COLO668 (cell line): Measurements from ENCODE around the gene MACROH2A1.

ENCODE experiments used
- DNase-seq: peaks from one replicate; lab custom pipeline; 2025; ENCODE audit not compliant: unreplicated experiment; lab: John Stamatoyannopoulos, UW

Gene MACROH2A1

DNA sequence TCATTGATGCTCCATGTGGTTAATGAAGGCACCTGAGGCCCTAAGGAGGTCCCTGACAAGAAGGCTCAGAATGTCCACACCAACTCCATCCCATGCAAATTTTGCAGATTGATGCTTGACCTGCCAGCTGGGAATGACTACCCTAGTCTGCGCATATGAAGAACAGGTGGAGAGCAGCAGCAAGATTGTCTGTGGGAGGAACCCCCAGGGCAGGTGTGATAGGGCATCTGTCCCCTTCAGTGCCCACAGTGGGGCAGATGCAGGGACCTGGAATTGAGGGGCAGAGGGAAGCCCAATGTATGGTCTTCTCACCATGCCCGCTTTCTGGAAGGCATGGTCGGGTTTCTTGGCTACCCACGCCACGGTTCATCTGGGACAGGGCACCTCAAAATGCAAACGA, 79.6 kb downstream of the MACROH2A1 start:
- no peak for DNase-seq

DNA sequence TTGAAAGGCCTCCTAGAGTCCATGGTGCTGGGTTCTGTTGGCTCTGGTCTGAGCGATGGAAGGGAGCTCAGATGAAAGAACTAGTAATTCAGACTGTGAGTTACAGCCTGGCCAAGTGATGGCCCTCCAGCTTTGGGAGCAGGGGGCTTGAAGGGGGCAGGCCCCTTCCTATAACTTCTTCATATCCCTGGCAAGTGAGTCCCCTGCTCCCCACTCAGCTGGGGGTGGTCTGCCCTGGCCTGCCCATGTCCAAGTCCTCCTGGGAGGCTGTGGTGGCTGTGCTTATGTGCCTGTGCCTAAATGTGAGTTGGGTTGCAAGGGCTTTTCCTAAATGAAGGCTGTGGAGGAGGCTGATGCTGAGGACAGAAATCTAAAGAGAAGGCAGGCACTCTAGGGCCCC, 80.1 kb downstream of the MACROH2A1 start:
- no peak for DNase-seq

DNA sequence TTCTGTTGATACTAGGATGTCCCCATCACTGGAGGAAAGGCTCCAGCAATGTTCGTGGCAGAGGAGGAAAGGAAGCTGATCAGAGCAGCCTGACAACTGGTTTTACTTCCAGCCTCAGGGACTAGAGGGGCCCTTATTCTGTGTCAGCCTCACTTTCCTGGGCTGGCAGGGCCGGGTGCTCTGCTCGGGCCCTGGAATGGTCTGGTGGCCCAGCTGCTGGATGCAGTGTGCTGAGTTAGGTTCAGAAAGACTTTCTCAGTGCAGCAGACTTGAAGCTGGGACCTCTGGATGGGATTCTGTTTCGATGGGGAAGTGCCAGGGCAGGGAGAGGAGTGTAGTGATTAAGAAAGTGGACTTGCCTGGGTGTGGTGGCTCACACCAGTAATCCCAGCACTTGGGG, 81.0 kb downstream of the MACROH2A1 start:
- DNase-seq: no peak

DNA sequence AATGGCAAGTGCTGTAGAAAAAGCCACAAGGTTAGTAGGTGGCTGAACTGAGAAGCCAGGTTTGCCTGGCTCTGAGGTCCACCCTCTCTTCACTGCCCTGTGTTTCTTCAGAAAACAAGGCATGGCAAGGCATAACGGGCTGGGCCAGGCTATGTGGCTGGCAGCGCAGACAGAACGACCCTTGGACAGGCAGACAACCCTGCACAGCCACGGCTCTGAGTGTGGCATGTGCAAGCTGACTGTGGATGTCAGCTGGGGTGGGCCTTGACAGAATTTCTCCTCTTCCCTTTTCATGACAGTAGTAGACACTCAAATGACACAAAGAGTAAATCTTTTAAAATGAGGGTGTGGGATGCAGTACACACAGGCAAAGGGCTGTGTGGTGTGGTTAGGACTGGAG, 81.7 kb downstream of the MACROH2A1 start:
- no peak for DNase-seq

DNA sequence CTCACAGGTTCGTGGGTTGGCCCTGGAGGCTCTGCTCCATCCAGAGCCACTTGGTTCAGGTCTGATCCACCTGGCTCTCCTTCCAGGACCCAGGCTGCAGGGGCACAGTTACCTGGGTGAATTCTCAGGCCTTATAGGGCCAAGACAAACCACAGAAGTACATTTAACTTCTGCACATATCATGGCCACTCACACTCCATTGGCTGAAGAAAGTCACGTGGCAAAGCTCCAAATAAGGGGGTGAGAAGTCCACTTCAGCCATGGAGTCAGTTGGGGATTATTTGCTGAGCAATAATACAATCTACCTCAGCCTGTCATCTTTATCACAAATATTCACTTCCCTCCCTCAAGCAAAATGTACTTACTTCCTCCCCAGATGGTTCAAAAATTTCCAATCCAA, 83.6 kb downstream of the MACROH2A1 start:
- DNase-seq: no peak

DNA sequence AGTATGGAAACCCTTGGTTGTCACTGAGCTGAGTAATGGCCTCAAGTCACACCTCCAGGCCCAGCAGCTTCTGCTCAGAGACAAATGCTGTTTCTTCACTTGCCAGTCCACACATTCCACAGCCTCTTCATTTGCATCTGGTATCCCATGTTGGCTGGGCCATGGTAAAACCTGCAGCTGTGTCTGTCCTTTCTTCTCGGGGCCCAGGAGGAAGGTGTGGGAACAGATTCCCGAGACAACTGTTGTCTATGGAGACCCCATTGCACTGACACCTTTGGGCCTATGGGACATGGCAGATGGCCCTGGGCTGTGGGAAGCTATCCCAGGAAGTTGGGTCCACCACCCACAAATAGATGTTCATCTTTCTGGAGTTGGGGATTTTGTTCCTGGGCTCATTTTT, 85.1 kb downstream of the MACROH2A1 start:
- DNase-seq: no peak

DNA sequence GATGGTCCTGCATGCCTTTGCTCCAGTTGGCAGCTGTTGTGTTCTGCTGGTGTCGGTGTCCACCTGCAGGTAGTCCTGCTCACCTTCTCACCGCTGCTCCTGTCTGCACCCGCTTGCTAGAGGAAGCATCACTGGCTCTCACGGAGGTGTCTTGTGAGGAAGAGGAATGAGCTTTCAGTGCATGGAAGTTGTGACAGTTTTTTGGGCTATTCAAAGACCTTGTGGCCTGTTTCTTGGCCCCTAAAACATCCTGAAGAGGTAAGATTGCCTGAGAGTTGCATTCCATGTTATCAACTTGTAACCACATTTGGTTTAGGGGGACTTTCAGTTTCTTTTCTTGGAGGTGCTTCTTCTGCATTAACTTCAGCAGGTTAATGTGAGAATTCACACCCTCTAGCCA, 85.6 kb downstream of the MACROH2A1 start:
- DNase-seq: no peak

DNA sequence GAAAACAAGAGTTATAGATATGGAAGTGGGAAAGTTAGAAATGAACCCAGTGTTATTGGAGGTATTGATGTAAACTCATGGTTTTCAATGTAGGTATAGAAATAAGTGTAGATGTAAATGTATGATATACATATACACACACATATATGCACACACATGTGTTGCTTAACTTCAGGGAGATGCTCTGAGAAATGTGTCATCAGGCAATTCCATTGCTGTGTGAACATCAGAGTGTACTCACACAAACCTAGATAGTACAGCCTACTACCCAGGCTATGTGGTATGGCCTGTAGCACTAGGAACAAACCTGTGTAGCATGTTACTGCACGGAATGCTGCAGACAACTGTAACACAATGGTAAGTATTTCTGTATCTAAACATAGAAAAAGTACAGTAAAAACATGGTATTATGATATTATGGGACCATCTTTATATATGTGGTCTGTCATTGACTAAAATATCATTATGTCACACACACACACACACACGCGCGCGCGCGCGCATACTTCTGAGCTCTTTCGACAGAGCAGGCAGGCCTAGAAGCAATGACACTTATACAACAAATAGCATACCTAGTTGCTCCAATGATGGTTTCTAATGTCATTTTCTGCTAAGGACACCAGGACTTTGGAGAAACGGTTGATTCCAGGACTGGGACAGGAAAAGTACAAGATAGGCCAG, 86.6 kb downstream of the MACROH2A1 start:
- DNase-seq: no peak

DNA sequence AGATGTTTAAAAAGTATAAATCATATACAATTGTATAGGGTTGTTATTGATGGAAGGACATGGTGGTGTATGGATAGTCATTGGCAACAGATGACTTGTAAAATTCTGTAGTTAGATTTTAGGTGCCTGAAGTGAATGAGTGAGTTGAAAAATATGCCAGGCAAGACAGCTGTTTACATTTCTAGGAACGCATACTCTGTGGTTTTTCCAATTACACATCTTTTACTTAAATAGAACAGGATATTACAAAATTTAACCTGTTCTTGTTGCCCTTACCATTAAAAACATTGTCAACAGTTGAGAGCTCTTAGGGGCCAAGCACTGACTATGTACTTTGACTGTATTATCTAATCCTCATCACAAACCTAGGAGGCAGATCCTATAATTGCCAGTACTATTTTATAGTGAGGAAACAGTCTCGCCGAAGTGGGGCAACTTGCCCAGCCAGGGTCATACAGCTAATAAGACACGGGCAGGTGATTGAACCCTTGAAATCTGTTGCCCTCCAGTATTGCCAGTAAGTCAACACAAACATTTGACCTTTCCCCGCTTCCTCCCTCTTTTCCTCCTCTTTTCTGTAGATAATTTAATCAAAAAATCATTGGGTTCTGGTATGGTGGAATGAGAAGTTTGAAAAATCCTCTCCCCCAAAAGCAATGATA, 88.6 kb downstream of the MACROH2A1 start:
- DNase-seq: no peak

DNA sequence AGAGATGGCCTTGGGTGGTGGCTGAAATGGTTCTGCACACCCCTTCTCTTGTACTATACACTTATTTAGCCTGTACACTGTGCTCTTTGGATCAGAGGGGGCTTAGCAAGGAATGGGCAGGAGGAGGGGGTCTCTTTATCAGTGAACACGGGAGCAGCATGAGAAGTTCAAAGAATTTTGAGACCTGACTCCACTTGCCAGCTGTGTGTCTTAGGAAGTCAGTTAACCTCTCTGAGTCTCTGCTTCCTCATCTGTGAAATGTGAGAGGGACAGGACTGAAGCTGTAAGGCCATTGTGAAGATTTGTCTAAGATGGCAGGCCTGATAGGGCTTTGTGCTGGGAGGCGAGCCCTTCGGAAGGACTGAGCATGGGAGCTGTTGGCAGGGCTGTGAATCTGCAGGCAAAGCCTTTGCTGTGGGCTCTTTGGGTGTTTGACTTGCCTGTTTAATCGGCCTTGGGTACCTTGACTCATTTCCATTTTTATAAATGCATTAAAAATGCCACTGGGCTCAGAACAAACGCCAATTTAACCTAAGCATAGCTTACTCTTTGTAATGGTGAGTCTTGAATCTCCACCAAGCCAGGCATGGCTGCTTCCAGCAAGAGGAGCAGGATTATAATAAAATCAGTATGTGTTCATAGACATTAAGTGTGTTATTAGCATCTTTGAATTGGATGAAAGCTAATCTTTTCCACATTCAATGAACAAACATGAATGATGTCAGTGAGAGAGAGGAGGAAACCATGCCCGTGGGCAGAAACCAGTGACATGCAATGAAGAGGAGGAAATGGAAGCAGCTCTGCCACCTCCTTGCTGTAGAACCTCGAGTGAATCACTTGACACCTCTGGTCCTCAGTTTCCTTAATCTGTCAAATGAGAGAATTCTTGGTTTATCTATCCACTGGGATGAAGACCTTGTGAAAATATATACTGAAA, 89.4 kb downstream of the MACROH2A1 start:
- DNase-seq: no peak

DNA sequence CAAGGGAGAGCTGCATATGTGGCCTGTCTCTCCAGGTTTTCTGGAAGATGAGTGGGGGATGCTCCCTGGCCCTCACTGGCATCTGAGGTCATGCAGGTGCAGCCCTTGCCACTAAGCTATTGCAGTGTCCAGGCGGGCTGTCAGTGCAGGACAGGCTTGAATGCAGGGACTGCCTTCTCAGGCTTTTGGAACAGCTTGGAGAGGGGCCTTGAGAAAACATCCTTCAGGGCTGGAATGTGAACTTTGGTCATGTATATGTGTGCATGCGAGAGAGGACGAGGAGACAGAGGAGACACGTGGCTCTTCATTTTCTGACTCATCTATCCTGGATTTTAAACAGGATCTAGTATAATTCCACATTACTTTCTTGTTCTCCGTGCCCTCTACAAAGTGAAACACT, 90.3 kb downstream of the MACROH2A1 start:
- DNase-seq: no peak

DNA sequence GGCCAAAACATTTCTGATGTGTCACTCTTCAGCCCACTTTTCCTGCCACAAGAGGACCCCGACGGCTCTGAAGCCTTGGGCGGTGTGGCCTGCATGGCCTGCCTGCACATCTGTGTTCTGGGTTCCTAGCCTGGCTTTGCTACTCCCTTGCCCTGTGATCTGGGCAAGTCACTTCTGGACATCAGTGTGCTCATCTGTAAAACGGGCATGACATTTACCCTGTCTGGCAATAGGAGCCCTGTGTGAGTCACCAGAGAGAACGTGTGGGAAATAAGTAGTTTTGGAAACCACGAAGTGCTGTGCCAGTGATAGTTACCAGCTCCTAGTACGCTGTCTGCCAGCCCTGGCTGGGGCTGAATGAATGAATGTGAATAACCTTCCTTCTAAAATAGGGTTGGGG, 90.8 kb downstream of the MACROH2A1 start:
- no peak for DNase-seq

DNA sequence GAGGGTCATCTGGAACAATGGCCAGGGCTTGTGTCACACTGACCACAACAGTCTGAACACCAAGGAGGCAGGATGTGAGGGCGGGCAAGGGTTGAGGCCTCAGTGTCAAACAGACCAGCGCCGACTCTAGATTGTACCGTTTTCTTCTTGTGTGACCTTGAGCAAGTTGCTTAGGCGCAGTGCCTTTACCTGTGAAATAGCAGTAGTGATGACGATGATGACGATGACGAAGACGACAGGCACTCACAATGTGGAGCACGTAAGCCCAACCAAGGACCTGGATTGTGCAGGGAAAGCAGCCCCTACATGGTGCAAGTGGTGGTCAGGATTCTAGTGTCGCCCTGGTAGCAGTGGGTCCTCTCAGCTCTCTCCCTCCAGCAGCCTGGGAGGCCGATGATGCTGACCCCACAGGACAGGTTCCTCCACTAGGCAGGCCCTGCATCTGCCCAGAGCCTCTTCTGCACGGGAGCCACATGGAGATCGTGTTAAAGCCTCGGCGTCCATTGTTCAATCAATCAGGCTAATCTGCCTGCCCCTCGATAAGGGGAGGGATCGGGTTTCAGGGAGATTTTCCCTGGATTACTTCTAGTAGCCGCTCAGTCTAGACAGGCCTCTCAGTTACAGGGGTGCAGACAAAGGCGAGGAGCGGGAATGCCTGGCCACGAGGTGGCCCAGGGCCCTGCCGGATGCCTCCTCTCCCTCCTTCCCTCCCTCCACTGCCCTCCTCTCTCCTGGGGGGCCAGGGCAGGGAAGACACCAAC, 91.7 kb downstream of the MACROH2A1 start:
- DNase-seq: no peak

DNA sequence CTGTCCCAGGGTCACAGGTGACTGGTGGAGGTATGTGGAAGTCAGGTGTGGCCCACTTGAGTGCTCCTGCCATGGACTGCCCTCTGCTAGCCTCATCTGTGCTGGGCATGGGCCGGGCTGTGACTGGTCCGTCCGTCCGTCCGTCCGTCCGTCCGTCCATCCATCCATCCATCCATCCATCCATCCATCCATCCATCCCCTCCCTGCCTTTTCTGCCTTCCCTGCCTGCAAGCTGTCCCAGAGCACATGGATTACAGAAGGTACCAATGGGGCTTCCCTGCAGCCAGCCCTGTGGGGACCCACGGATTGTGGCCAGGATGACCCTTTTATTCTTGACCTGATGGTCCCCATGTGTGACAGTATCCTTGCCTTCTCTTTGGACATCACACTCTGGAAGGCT, 92.5 kb downstream of the MACROH2A1 start:
- DNase-seq: no peak

DNA sequence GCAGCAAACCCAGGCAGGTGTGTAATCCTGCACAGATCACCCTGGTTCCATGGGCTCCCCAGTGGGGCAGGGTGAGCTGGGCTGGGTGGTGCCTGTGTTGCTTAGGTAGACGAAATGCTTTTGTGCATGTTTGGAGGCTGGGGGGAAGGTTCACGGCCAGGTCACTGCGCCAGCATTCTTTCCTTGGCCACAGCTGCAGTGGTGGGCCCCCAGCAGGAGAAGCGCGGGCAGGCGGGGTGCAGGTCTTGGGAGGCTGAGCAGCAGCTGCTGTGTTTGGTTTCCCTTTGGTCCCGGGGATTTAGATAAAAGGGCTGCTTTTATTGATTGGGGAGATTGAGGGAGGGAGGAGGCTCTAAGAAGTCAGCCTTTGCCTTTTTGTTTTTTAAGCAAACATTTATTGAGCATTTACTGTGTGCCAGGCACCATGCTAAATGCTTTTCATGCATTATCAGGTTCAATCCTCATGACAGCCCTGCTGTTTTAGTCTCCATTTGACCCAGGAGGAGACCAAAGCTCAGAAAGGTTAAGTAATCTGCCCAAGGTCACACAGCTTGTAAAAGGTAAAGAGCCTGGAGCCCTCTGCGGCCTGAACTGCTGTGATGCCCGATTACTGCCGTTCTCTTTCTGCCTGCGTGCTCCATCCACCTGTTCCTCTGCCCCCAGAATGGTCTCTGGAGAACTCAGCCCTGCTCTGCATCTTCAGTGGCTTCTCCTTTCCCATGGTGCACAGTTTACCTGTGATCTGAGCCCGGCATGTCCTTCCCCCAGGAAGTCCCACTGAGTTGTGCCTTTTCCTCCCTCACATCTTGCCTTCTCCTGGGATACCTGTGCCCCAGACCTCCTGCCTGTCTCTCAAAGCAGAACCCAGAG, 94.4 kb downstream of the MACROH2A1 start:
- DNase-seq: no peak

DNA sequence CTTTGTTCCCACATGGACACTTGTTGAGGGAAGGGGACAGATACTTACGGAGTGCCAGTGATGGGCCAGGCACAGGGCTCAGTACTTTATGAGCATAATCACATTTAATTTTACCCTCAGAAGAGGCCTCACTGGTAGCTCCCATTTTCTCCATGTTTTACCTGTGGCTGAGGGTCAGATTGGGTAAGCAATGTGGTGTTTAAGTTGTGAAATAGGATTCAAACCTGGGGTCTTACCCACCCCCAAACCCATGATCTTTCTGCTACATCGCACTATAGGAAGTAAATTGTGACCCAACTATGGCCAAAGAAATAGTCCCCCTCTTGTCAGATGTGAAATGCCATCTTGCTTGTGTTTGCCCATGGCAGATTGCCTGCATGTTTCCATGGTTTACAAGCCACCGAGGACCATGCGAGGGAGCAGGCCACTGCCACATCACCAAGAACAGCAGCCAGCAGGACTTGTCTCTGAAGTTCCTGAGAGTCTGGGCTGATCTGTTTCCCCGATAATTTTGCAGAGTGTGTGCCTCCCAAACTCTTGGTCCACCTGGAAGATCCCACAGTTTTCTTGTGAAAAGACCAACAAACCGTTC, 95.4 kb downstream of the MACROH2A1 start:
- DNase-seq: no peak

DNA sequence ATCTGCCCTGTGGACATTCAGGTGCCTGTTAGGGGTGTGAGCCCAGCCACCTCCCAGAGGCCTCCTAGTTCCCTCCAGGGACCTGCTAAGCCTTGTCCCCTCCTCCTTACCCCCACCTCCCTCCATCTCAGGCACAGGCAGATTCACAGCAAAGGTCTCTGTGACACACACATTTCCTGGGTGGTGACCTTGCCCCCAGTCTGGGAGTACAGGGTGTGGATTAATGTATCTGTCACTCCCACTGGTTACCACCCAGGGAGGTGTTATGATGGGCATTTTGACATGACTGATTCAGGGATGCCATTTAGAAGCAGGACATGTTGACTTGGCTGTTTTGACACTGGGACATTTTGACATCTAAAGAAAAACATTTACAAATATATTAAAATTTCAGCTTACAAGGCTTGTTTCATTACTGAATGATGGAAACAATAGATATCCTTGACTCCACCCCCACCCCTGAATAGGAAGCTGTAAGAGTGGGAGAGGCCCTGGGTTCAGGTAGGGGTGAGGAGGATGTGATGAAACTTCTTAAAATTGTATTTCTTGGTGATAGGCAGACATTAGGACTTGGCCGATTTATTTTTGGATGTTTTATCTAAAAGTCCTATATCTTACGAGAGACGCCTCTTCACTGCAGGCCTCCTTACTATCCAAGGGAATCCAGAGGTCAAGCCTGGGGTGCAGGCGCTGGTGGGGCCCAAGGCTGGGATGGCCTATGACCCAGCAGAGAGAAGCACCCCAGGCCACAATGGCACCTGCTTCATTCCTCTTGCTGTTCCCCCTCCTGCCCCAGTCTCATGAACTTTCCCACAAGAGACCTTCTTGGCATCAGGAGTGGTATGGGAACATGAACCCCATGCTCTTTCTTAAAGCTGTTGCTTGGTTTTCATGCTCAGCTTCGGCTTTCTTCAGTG, 101.9 kb downstream of the MACROH2A1 start:
- no peak for DNase-seq

DNA sequence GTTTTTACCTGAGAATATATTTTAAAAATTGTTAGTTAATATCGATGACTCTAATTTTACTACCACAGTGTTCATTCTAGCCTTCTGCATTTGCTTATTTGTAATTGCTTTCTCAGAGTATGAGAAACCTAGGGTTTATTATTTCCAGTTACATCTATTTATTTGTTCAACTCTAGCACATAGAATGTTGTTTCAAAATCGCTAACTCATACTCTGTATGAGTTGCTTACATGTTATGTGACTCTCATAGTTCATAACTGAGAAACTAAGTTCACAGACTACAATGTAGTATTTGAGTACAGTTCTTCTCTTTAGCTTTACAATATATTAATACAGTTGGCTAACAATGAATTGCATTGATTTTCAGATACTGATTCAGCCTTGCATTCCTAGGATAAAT, 103.2 kb downstream of the MACROH2A1 start:
- DNase-seq: no peak

DNA sequence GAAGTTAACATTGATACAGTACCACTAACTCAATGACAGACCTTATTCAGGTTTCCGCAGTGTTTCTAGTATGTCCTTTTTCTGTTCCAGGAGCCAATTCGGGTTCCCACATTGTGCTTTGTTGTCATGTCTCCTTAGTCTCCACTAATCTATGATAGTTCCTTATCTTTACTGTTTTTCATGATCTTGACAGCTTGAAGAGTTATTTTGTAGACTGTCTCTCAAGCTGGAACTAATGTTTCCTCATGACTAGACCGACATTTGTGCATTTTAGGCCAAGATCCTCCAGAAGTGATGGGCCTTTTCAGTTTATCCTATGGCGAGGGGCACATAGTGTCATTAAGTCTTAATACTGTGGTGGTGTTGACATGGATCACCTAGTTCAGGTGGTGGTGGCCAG, 104.2 kb downstream of the MACROH2A1 start:
- DNase-seq: no peak
